GM18873 (cell line): ENCODE data around the gene CD8B2.
"Not testable (repeated sequence)": the region's sequence is repeated elsewhere in the genome, so short reads cannot be mapped to it uniquely, and the experiment has no call there.

Experiments used
- ATAC-seq: cut with Tn5 transposase; IDR thresholded peaks from one replicate; pipeline ENCODE4 v1.9.1; 2021; ENCODE audit warnings: mild to moderate bottlenecking, moderate library complexity, moderate number of reproducible peaks; ENCODE audit not compliant: unreplicated experiment, low FRiP score

The CD8B2 gene

DNA sequence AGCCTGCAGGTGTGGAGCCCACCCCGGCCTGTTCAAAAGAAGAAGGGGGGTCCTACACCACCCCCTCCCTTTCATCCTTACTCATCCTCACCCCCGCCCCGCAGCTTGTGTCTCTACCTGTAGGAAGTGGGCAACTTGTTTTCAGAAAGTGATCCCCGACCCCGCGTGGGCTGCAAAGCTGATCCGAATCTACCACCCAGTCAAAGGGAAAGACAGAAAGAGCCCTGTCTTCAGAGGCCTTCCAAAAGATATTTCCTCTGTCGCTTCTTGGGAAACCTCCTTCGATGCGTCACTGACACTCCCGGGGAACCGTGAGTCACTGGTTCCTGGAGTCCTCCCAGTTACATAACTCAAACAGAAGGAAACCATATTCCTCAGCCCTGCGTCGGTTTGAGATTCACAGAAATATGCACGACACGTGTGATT lies 24.3 kb downstream of the CD8B2 start:
- ATAC-seq = not testable (repeated sequence)

GRCh38 chr2:106511934-106512333 lies 24.8 kb downstream of the CD8B2 start:
- ATAC-seq = not testable (repeated sequence)

- ATAC-seq = not testable (repeated sequence)
Observed at GRCh38 chr2:106513391-106513790, 26.2 kb downstream of the CD8B2 start.

DNA sequence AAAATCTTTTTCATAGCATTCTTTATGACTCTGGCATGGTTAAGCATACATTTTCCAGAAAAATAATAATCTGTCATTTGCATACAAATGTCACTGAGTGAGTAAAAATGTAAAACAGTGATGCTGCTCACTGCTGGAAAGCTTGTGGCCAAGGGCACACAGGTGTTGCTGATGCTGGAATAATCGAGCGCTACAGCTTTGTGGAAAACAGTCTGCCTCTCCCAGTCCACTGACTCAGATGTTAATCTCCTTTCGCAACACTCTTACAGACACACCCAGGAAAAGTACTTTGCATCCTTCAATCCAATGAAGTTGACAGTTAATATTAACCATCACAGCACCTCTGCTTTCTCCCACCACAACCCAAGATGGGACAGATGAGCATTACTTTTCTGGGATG lies 27.7 kb downstream of the CD8B2 start:
- ATAC-seq = not testable (repeated sequence)

DNA sequence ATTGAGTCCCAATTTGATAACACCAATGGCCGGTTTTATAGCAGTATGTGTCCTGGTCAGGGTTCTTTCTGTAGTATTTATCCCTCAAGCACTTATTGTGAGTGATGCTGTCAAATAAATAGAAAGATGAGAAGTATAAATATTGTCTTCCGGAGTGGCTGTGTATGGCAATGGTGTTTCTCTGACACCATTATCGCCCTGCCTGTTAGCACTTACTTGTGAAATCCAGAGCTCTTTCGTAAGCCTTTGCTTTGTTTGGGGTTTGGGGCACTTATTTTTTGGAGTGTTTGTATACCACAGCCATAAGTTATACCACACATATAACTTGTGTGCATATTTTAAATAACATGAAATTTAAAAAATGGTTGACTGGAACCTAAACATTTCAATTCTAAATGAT lies 29.3 kb downstream of the CD8B2 start:
- no peak for ATAC-seq

DNA sequence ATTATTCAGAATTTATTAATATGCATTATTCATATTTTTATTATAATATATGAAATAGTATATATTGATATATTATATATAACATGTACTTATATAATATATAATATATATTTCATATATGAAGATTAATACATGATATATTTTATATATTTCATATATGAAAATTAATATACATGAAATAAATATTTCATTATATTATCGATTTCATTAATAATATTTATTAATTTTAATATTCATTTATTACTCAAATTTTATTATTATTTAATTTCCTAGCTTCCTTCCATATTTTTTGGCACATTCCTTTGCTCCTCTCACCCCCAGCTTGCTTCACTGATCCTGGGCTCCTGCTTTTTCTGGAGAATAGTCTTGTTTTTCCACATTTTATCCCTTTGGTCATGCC lies 29.7 kb downstream of the CD8B2 start:
- ATAC-seq = no peak

DNA sequence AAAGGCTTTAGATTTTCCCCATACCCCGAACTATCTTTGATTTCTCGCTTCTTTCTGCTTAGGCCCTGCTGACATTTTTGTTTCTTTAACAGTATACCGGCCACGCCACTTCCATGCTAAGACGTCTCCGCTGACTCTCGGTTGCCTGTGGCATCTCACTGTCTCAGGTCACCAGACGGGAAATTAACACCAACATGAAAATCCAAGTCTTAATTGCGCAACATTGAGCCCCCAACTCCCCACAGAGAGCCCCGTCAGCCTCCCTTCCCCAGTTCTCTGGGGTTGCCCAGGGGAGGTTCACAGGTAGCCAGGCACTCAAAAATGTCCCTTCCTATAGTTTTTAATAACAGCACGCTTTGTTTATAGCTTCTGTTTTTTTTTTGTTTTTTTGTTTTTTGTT lies 30.2 kb downstream of the CD8B2 start:
- ATAC-seq = no peak

DNA sequence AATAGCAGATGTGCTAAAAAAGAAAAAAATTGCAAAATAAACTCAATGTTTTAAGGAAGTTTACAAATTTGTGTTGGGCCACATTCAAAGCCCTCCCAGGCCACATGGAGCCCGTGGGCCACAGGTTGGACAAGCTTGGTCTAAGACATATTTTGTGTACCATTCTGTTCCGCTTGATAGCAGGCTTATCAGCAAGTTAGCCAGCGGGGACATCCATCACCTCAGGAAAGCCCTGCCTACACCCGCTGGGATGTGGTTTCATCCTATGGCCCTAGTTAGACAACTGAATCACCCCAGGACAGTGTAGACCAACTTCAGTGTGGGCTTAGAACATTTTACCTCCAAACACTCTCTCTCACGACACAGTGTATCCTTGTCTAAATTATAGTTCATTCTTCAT lies 32.6 kb downstream of the CD8B2 start:
- ATAC-seq = no peak

GRCh38 chr2:106521016-106521415 lies 33.9 kb downstream of the CD8B2 start:
- no peak for ATAC-seq

DNA sequence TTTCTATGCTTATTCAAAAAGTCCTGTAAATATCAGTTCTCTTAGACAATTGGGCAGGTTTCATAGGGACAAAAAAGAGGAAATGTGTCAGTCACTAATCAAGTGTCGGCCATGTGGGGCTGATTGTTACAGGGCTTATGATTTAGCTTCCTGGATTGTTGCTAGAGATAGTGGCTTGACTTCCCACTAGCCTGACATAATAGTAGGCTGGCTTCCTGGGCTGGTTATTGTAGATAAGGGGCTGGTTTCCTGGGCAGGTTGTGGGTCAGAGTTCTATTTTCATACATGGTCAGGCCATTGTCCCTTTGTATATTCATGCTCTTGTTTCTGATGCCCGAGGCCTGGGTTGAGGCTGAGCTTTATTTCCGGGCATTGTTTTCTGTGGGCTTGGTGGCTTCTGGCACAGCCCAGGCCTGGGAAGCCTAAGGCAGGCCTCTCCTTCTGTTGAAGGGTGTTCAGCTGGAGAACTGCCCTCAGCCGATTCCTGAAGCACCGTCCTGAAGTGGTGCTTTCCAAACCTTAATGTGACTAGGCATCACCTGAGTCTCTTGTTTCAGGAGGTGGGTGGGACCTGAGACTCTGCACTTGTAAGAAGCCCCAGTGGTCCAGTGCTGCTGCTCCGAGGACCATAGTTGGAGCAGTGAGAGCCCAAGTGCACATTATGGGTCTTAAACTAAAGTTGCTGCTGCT lies 37.0 kb downstream of the CD8B2 start:
- no peak for ATAC-seq

GRCh38 chr2:106530866-106531265 lies 43.7 kb downstream of the CD8B2 start:
- ATAC-seq = no peak

DNA sequence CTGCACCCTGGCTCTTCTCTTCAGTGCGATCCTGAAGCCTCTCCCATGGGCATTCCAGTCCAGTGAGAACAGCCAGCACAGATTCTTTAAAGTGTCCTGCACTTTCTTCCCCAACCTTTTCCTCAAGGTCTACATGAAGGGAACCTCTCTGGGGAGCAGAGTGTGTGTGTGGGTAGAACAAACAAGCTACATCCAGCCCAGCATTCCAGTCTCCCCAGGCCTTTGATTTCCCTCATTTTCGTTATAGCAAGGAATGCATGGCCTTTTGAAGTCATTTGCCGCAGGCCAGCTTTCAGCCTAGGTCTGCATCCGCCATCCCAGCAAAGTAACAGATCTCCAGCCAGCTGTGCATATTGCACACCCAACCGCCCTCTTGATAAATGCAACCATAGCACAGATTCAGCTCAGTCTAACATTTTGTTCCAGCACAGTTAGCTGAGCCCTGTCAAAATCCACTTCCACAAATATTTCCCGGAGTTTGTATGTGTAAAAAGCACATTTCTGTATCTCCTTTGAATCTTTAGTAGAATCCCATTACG lies 44.6 kb downstream of the CD8B2 start:
- ATAC-seq = no peak

DNA sequence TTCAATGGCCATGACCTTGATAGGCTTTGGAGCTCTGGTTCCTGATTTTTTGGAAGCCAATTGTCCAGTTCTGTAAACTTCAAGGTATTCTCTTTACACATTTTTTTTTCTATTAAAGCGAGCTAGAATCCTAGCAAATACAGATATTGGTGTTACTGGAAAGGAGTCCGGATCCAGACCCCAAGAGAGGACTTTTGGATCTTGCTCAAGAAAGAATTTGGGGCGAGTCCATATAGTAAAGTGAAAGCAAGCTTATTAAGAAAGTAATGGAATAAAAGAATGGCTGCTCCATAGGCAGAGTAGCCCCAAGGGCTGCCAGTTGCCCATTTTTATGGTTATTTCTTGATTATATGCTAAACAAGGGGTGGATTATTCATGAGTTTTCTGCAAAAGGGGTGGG lies 45.1 kb downstream of the CD8B2 start:
- ATAC-seq = no peak

DNA sequence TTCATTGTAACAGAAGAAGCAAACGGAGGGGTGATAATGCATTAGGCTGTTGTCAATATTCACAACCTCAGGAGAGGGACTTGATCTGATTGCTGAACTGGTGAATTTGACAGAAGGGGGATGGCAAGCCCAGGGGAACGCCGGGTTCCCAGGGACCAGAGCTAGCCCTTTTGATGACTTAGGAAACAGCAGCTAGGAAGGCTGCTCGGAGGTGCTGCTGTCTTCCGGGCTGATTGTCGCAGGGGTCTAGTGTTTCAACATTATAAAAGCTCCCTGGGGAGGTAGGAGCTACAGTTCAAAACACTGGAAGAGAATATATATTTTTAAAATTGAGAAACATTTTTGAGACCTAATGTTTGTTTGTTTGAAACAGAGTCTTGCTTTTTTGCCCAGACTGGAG lies 47.3 kb downstream of the CD8B2 start:
- ATAC-seq = no peak

GRCh38 chr2:106536490-106536889 lies 49.3 kb downstream of the CD8B2 start:
- no peak for ATAC-seq

DNA sequence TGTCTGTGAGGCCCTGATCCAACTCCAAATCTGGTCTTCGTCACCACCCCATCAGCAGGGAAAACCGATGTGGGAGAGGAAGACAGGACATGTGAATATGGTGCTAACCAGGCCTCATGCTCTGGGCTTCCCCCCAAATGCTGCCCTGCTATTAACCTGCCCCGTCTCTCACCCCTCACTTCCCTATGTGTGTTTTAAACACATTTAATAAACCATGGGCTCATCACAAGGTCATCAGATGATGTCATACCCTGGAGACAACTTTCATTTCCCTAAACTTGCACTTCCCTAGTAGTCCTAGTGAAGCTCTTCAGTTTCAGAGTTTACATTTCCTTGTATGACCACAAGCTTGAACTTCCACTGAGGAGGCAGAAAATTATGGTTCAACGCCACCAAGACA lies 49.9 kb downstream of the CD8B2 start:
- ATAC-seq = no peak

DNA sequence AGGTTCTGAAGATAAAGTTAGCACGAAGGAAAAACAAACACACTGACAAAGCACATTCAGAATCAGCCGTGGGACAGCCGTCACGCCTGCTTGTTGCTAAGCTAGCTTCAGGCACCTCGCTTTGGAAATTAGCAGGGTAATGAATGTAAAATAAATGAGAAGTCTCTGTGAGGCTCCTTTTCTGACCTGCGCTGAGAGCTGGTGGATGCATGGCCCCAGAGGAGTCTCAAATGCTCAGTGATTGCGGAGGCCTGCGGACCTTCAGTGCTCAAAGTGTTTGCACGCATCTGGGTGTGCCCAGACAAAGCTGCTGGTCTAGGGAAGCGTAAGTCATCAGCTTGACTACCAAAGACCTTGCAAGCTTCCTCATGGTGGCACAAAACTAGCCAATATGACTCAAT lies 50.6 kb downstream of the CD8B2 start:
- no peak for ATAC-seq

GRCh38 chr2:106540886-106541285 lies 53.7 kb downstream of the CD8B2 start:
- no peak for ATAC-seq

- ATAC-seq = no peak
Observed at GRCh38 chr2:106541333-106541732, 54.2 kb downstream of the CD8B2 start.

- ATAC-seq = peak; percentile 91
Observed at GRCh38 chr2:106542746-106543359, 55.7 kb downstream of the CD8B2 start.

DNA sequence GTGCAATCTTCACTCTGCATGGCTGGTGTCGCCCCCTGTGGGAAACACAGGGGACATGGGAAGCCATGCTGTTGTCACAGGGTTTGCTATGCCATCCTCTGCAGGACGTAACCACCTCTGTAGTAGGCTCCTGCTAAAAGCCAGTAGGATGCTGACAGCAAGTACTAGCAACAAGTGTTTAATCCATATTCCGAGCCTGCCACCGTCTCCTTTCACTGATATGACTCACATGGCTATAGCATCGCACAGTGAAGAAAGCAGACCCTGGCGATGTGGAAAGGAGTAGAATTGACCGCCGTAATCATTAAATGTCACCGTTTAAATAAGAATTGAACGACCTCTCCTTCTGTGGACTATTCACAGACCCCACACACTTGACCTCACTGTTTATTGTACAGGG lies 57.8 kb downstream of the CD8B2 start:
- no peak for ATAC-seq

DNA sequence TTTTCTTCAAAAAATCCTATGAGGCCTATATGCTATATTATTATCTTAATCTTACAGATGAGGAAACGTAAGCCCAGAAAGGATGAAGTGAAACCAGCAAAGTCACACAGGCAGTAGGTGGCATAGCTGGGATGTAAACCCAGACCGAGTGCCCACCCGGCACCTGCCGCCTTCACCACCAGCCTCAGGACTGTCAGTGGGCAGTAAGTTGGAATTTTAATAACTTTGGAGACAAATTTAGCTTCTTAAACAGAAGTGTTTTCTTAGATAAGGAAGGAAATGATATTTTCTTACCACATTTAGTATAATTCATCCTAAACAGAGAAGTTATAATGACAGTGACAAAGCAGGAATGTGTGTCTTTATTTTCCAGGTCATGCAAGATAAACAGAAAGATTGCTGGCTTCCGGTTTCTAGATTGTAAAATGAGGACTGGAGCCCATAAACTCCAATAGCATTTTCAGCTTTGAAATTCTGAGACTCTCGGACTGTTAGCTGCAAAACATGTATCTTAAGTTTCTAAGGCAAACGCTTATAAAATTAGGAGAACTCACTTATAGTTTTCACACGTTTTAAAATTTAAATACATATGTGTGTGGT lies 59.3 kb downstream of the CD8B2 start:
- no peak for ATAC-seq
